ENCODE data around the gene FHDC1. TPM values are rescaled to one million over a fixed set of nuclear protein-coding genes. Genes with fewer than 3 reads are reported as not detected.

The FHDC1 gene
- total RNA-seq, 4 donors from 2014 or later, result 0.29 to 0.52 (median 0.45) TPM

GRCh38 chr4:152994038-152994437 lies 57.9 kb downstream of the FHDC1 start:
- H3K4me3 ChIP-seq, result no peak overlapping the region
- no peak for ATAC-seq
- H3K27ac ChIP-seq, result no peak overlapping the region
- intact Hi-C loops (cut with DNase I; ENCODE audit: low total_unique reads) (no loop called here), in situ Hi-C loops (cut with MboI; ENCODE audit: low sequenced_read_pairs in 4 of 4) (no loop called here)
- H3K4me1 ChIP-seq, result no peaks in the 10 kb centered on the region
- TF ChIP-seq, protein P1, sequence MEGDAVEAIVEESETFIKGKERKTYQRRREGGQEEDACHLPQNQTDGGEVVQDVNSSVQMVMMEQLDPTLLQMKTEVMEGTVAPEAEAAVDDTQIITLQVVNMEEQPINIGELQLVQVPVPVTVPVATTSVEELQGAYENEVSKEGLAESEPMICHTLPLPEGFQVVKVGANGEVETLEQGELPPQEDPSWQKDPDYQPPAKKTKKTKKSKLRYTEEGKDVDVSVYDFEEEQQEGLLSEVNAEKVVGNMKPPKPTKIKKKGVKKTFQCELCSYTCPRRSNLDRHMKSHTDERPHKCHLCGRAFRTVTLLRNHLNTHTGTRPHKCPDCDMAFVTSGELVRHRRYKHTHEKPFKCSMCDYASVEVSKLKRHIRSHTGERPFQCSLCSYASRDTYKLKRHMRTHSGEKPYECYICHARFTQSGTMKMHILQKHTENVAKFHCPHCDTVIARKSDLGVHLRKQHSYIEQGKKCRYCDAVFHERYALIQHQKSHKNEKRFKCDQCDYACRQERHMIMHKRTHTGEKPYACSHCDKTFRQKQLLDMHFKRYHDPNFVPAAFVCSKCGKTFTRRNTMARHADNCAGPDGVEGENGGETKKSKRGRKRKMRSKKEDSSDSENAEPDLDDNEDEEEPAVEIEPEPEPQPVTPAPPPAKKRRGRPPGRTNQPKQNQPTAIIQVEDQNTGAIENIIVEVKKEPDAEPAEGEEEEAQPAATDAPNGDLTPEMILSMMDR (IDR thresholded peaks at IDR 0.05 in 4 of 5, conservative IDR thresholded peaks at IDR 0.05 in 1 of 5), result no peak
- TF ChIP-seq POLR2A (IDR thresholded peaks at IDR 0.05), result no peak
- no peak for DNase-seq
- no peaks in the 10 kb centered on the region for H3K9me3 ChIP-seq
- no peaks in the 10 kb centered on the region for H3K36me3 ChIP-seq
- no peaks in the 10 kb centered on the region for H3K27me3 ChIP-seq

GRCh38 chr4:152996111-152996571 lies 60.0 kb downstream of the FHDC1 start:
- intact Hi-C loops (cut with DNase I; ENCODE audit: low total_unique reads), result no loop called here

GRCh38 chr4:152996672-152997071 lies 60.5 kb downstream of the FHDC1 start:
- Histone ChIP-seq H3K9me3 (no peaks in the 10 kb centered on the region), H3K27ac (no peak overlapping the region), H3K27me3 (no peaks in the 10 kb centered on the region), H3K36me3 (no peaks in the 10 kb centered on the region), H3K4me1 (no peaks in the 10 kb centered on the region), H3K4me3 (no peak overlapping the region)
- TF ChIP-seq POLR2A (IDR thresholded peaks at IDR 0.05), result no peak
- TF ChIP-seq, protein P1 (IDR thresholded peaks at IDR 0.05 in 4 of 5, conservative IDR thresholded peaks at IDR 0.05 in 1 of 5), result no peak
- no peak for DNase-seq
- intact Hi-C loops (cut with DNase I; ENCODE audit: low total_unique reads) (no loop called here), in situ Hi-C loops (cut with MboI; ENCODE audit: low sequenced_read_pairs in 4 of 4) (no loop called here)
- ATAC-seq, result no peak

More at GRCh38 chr4:152996111-152996571, 60.0 kb downstream of the FHDC1 start:
- Histone ChIP-seq H3K27ac (no peak overlapping the region), H3K36me3 (no peaks in the 10 kb centered on the region), H3K9me3 (no peaks in the 10 kb centered on the region), H3K27me3 (no peaks in the 10 kb centered on the region), H3K4me3 (no peak overlapping the region), H3K4me1 (no peaks in the 10 kb centered on the region)
- TF ChIP-seq POLR2A (IDR thresholded peaks at IDR 0.05), result no peak
- TF ChIP-seq, protein P1 (IDR thresholded peaks at IDR 0.05 in 4 of 5, conservative IDR thresholded peaks at IDR 0.05 in 1 of 5), result no peak
- in situ Hi-C loops (cut with MboI; ENCODE audit: low sequenced_read_pairs in 4 of 4), result no loop called here
- ATAC-seq, result no peak
- no peak for DNase-seq

DNA sequence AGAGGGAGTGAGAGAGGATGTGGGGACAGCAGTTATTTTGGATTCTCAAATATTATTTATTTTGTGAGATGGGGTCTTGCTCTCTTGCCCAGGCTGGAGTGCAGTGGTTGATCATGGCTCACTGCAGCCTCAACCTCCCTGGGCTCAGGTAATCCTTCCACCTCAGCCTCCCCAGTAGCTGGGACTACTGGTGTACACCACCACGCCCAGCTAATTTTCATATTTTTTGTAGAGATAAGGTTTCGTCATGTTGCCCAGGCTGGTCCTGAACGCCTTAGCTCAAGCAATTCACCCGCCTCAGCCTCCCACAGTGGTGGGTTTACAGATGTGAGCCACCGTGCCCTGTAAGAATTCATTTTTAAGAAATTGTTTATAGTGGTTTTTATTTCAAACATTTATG lies 61.2 kb downstream of the FHDC1 start:
- intact Hi-C loops (cut with DNase I; ENCODE audit: low total_unique reads) (no loop called here), in situ Hi-C loops (cut with MboI; ENCODE audit: low sequenced_read_pairs in 4 of 4) (no loop called here)
- no peaks in the 10 kb centered on the region for H3K27me3 ChIP-seq
- no peak overlapping the region for H3K4me3 ChIP-seq
- no peaks in the 10 kb centered on the region for H3K36me3 ChIP-seq
- ATAC-seq, result no peak
- H3K4me1 ChIP-seq, result no peaks in the 10 kb centered on the region
- TF ChIP-seq, protein P1 (IDR thresholded peaks at IDR 0.05 in 4 of 5, conservative IDR thresholded peaks at IDR 0.05 in 1 of 5), result no peak
- TF ChIP-seq POLR2A (IDR thresholded peaks at IDR 0.05), result no peak
- no peaks in the 10 kb centered on the region for H3K9me3 ChIP-seq
- no peak overlapping the region for H3K27ac ChIP-seq
- DNase-seq, result no peak

Measured in gastrocnemius medialis (tissue), 4 donors.